Measurements from ENCODE around the gene PRDX2.

- TF ChIP-seq FOXM1 (IDR thresholded peaks at IDR 0.05; ENCODE audit: low read depth) (no peak), GATA2 (CRISPR knock-in tag; IDR thresholded peaks at IDR 0.05) (no peak), EZH2phosphoT487 (IDR thresholded peaks at IDR 0.05; ENCODE audit: borderline replicate concordance, low read depth) (no peak), CHD2 (IDR thresholded peaks at IDR 0.05; ENCODE audit: low read length, partially characterized antibody) (no peak), CTCF (IDR thresholded peaks at IDR 0.05) (no peak), EP300 (IDR thresholded peaks at IDR 0.05; ENCODE audit: borderline replicate concordance in 1 of 2, low read depth in 1 of 2, low read length in 1 of 2) (no peak), RFX5 (IDR thresholded peaks at IDR 0.05; ENCODE audit: low read length) (no peak), FOSL2 (IDR thresholded peaks at IDR 0.05; ENCODE audit: borderline replicate concordance, low read depth) (no peak), YY1 (IDR thresholded peaks at IDR 0.05; ENCODE audit: low read depth) (no peak)
These were observed 50.0 kb downstream of the PRDX2 start, which contains the start of gene BEST2 for GRCh38 chr19:12751635-12752034.
